ENCODE results near the gene CISD1. TPM values are rescaled to one million over a fixed set of nuclear protein-coding genes. Genes with fewer than 3 reads are reported as not detected.

CISD1 gene
- total and polyA plus RNA-seq, 8 donors: 3.2 to 18.1 (median 11.1) TPM

- no peak for TF ChIP-seq CTCF (IDR thresholded peaks at IDR 0.05)
- Histone ChIP-seq H3K9me3 (no peaks in the 10 kb centered on the region), H3K4me1 (peaks cover 0 to 8% (median 5%) of the 10 kb centered on the region in 3 donors), H3K36me3 (no peaks in the 10 kb centered on the region), H3K27me3 (no peaks in the 10 kb centered on the region), H3K4me3 (no peak overlapping the region), H3K27ac (peak overlapping the region in 2 of 4 donors; percentile 1 to 10)
- ATAC-seq (peak in 3 of 4 donors; percentile 43 to 84 (median 68)), DNase-seq (no peak), FAIRE-seq (no peak)
- intact Hi-C loops (cut with DNase I): loop anchor here in 1 of 3 donors (10.0 kb wide), 1 partner anchor 106 kb away; no protein-coding TSS in a partner anchor
- WGBS, 2 donors: 46 to 49% methylated on average over 2 of the region's 2 CpGs
These were observed 12.3 kb downstream of the CISD1 start for GRCh38 chr10:58281092-58281752.

- Histone ChIP-seq H3K4me3 (no peak overlapping the region), H3K4me1 (peaks cover 0 to 8% (median 5%) of the 10 kb centered on the region in 3 donors), H3K27ac (no peak overlapping the region), H3K9me3 (no peaks in the 10 kb centered on the region), H3K27me3 (no peaks in the 10 kb centered on the region), H3K36me3 (no peaks in the 10 kb centered on the region)
- peak in 2 of 4 donors; percentile 50 to 51 for ATAC-seq
- TF ChIP-seq CTCF (IDR thresholded peaks at IDR 0.05): no peak
- intact Hi-C loops (cut with DNase I): loop anchor here in 1 of 3 donors (10.0 kb wide), 1 partner anchor 108 kb away; no protein-coding TSS in a partner anchor
- no peak for DNase-seq
- FAIRE-seq: no peak
- 87 to 90% methylated on average over 3 of the region's 3 CpGs for WGBS, 2 donors
These were observed 13.7 kb downstream of the CISD1 start for GRCh38 chr10:58282615-58283014.

GRCh38 chr10:58291538-58292174 lies 22.7 kb downstream of the CISD1 start:
- Histone ChIP-seq H3K4me3 (no peak overlapping the region), H3K27me3 (no peaks in the 10 kb centered on the region), H3K9me3 (no peaks in the 10 kb centered on the region), H3K36me3 (no peaks in the 10 kb centered on the region), H3K4me1 (no peaks in the 10 kb centered on the region), H3K27ac (no peak overlapping the region)
- WGBS, 2 donors: 35 to 37% methylated on average over 5 of the region's 5 CpGs
- FAIRE-seq (peak; percentile 67), DNase-seq (peak in 3 of 6 donors; percentile 19 to 36 (median 21)), ATAC-seq (peak; percentile 63 to 96 (median 92))
- peak in 3 of 4 donors; percentile 45 to 63 (median 53) for TF ChIP-seq CTCF (IDR thresholded peaks at IDR 0.05)
- intact Hi-C loops (cut with DNase I): loop anchor here in 2 of 3 donors (5.0 kb wide), 1 partner anchor 114 kb away; no protein-coding TSS in a partner anchor

GRCh38 chr10:58293989-58294388 lies 25.0 kb downstream of the CISD1 start:
- no peak for TF ChIP-seq CTCF (IDR thresholded peaks at IDR 0.05)
- ATAC-seq: no peak
- no peak overlapping the region for H3K27ac ChIP-seq
- FAIRE-seq: no peak
- intact Hi-C loops (cut with DNase I): loop anchor here in 2 of 3 donors (5.0 kb wide), 1 partner anchor 117 kb away; no protein-coding TSS in a partner anchor
- no peak overlapping the region for H3K4me3 ChIP-seq
- H3K4me1 ChIP-seq: no peaks in the 10 kb centered on the region
- DNase-seq: no peak
- 73 to 88% methylated on average over 5 of the region's 5 CpGs for WGBS, 2 donors
- no peaks in the 10 kb centered on the region for H3K36me3 ChIP-seq
- H3K27me3 ChIP-seq: no peaks in the 10 kb centered on the region
- H3K9me3 ChIP-seq: no peaks in the 10 kb centered on the region
